DOHH2 (cell line): ENCODE measurements around the gene PRR14L.

ENCODE experiments used
- EZH2phosphoT487 ChIP-seq: fragments of 200-600 bp; sonication (generic); IDR thresholded peaks from 2 replicates; pipeline ENCODE4 v1.6.1; 2017; ENCODE audit warnings: borderline replicate concordance, mild to moderate bottlenecking, antibody characterized with exemption, low read length, moderate library complexity, mixed read lengths
- TF ChIP-seq, protein P1 (sequence below): fragments of 200-600 bp; sonication (generic); IDR thresholded peaks from one replicate; pipeline ENCODE4 v1.5.1; 2014; ENCODE audit warnings: antibody characterized with exemption, mild to moderate bottlenecking, low read depth, low read length; ENCODE audit not compliant: poor library complexity, severe bottlenecking

- TF ChIP-seq, protein P1, sequence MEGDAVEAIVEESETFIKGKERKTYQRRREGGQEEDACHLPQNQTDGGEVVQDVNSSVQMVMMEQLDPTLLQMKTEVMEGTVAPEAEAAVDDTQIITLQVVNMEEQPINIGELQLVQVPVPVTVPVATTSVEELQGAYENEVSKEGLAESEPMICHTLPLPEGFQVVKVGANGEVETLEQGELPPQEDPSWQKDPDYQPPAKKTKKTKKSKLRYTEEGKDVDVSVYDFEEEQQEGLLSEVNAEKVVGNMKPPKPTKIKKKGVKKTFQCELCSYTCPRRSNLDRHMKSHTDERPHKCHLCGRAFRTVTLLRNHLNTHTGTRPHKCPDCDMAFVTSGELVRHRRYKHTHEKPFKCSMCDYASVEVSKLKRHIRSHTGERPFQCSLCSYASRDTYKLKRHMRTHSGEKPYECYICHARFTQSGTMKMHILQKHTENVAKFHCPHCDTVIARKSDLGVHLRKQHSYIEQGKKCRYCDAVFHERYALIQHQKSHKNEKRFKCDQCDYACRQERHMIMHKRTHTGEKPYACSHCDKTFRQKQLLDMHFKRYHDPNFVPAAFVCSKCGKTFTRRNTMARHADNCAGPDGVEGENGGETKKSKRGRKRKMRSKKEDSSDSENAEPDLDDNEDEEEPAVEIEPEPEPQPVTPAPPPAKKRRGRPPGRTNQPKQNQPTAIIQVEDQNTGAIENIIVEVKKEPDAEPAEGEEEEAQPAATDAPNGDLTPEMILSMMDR, result no peak
- no peak for TF ChIP-seq EZH2phosphoT487
Observed at GRCh38 chr22:31681349-31682345, 68.3 kb downstream of the PRR14L start.
